Right atrium auricular region (tissue), 2 donors: ENCODE measurements around the gene TMPRSS11A. TPM values are rescaled to one million over a fixed set of nuclear protein-coding genes. Genes with fewer than 3 reads are reported as not detected.

Experiments
- DNase-seq: peaks from one replicate; pipeline ENCODE4 v3.0.0-alpha.2; 2019; ENCODE audit warnings: low spot score
- H3K27ac ChIP-seq, 2 donors: fragments of 200-600 bp; sonication (generic); 1 replicate in 1 of 2; 2 replicates in 1 of 2; pipeline ENCODE4 v1.5.1; 2016 to 2019
- H3K27me3 ChIP-seq, 2 donors: fragments of 200-600 bp; sonication (generic); one replicate each; pipeline versions ENCODE4 v1.5.1 to v1.6.0; 2017 to 2019
- H3K36me3 ChIP-seq: fragments of 200-600 bp; sonication (generic); one replicate; pipeline ENCODE4 v1.5.1; 2016
- H3K4me1 ChIP-seq, 2 donors: fragments of 200-600 bp; sonication (generic); one replicate each; pipeline versions ENCODE4 v1.5.1 to v1.6.0; 2017 to 2019
- H3K4me3 ChIP-seq, 2 donors: fragments of 200-600 bp; sonication (generic); 1 replicate in 1 of 2; 2 replicates in 1 of 2; pipeline ENCODE4 v1.5.1; 2017 to 2019; ENCODE audit warnings: mild to moderate bottlenecking in 1 of 2, moderate library complexity in 1 of 2
- H3K9me3 ChIP-seq, 2 donors: fragments of 200-600 bp; sonication (generic); one replicate each; pipeline ENCODE4 v1.5.1; 2019
- CTCF ChIP-seq, 2 donors: fragments of 200-600 bp; sonication (generic); IDR thresholded peaks; one replicate each; pipeline ENCODE4 v1.5.1; 2019; ENCODE audit warnings: antibody characterized with exemption in 2 of 2
- total RNA-seq, 2 donors: library from RNA; depleted of rRNA; stranded (reverse); fragments of >200 nt; gene quantifications; one replicate each; pipeline ENCODE4 v1.1.0, GENCODE V29; 2016

Gene TMPRSS11A
- total RNA-seq, 2 donors from 2014 or later: not detected

GRCh38 chr4:67899096-67899495 lies 64.2 kb downstream of the TMPRSS11A start:
- Histone ChIP-seq H3K27ac (no peak overlapping the region), H3K9me3 (no peaks in the 10 kb centered on the region), H3K4me1 (no peaks in the 10 kb centered on the region), H3K4me3 (no peak overlapping the region), H3K36me3 (no peaks in the 10 kb centered on the region), H3K27me3 (no peaks in the 10 kb centered on the region)
- no peak for TF ChIP-seq CTCF (IDR thresholded peaks at IDR 0.05)
- DNase-seq: no peak

- Histone ChIP-seq H3K4me3 (no peak overlapping the region), H3K27ac (no peak overlapping the region), H3K36me3 (no peaks in the 10 kb centered on the region), H3K4me1 (no peaks in the 10 kb centered on the region), H3K9me3 (no peaks in the 10 kb centered on the region), H3K27me3 (no peaks in the 10 kb centered on the region)
- DNase-seq: no peak
- TF ChIP-seq CTCF (IDR thresholded peaks at IDR 0.05): no peak
Observed at GRCh38 chr4:67897686-67898085, 65.6 kb downstream of the TMPRSS11A start.

- no peak for DNase-seq
Observed at GRCh38 chr4:67896421-67897065, 66.8 kb downstream of the TMPRSS11A start.

GRCh38 chr4:67894659-67895058 lies 68.6 kb downstream of the TMPRSS11A start:
- Histone ChIP-seq H3K4me3 (no peak overlapping the region), H3K27me3 (no peaks in the 10 kb centered on the region), H3K4me1 (no peaks in the 10 kb centered on the region), H3K9me3 (no peaks in the 10 kb centered on the region), H3K27ac (no peak overlapping the region), H3K36me3 (no peaks in the 10 kb centered on the region)
- DNase-seq: no peak
- TF ChIP-seq CTCF (IDR thresholded peaks at IDR 0.05): no peak

More at GRCh38 chr4:67896421-67897065, 66.8 kb downstream of the TMPRSS11A start:
- Histone ChIP-seq H3K4me3 (no peak overlapping the region), H3K36me3 (no peaks in the 10 kb centered on the region), H3K9me3 (no peaks in the 10 kb centered on the region), H3K4me1 (no peaks in the 10 kb centered on the region), H3K27ac (no peak overlapping the region), H3K27me3 (no peaks in the 10 kb centered on the region)
- TF ChIP-seq CTCF (IDR thresholded peaks at IDR 0.05): no peak

GRCh38 chr4:67892905-67893304 lies 70.4 kb downstream of the TMPRSS11A start:
- no peaks in the 10 kb centered on the region for H3K36me3 ChIP-seq
- H3K27ac ChIP-seq: no peak overlapping the region
- TF ChIP-seq CTCF (IDR thresholded peaks at IDR 0.05): no peak
- no peaks in the 10 kb centered on the region for H3K9me3 ChIP-seq
- DNase-seq: no peak
- no peaks in the 10 kb centered on the region for H3K27me3 ChIP-seq
- no peak overlapping the region for H3K4me3 ChIP-seq
- no peaks in the 10 kb centered on the region for H3K4me1 ChIP-seq

GRCh38 chr4:67892253-67892652 lies 71.0 kb downstream of the TMPRSS11A start:
- no peaks in the 10 kb centered on the region for H3K27me3 ChIP-seq
- no peak for TF ChIP-seq CTCF (IDR thresholded peaks at IDR 0.05)
- DNase-seq: no peak

More at GRCh38 chr4:67892253-67892652, 71.0 kb downstream of the TMPRSS11A start:
- Histone ChIP-seq H3K9me3 (no peaks in the 10 kb centered on the region), H3K27ac (no peak overlapping the region), H3K4me3 (no peak overlapping the region), H3K36me3 (no peaks in the 10 kb centered on the region), H3K4me1 (no peaks in the 10 kb centered on the region)
